Activated CD4-positive, alpha-beta T cell treated with anti-CD3 and anti-CD28 coated beads, Interleukin-2, amount 50 U/mL, for 24 hours (primary cell): ENCODE measurements around the gene LRRC74A.

Experiments
- DNase-seq, 2 donors: peaks; one replicate each; pipeline ENCODE4 v3.0.0-alpha.2; 2020; ENCODE audit warnings: low read depth in 1 of 2, low spot score in 1 of 2

The LRRC74A gene

GRCh38 chr14:76918782-76919394 is 92.7 kb downstream of the LRRC74A start:
- DNase-seq, result no peak
